HG02571 (cell line): ENCODE results near the gene TPCN1.

Source experiments
- ATAC-seq: cut with Tn5 transposase; IDR thresholded peaks from one replicate; pipeline ENCODE4 v1.9.1; 2021; ENCODE audit warnings: mild to moderate bottlenecking, moderate library complexity; ENCODE audit not compliant: unreplicated experiment

Gene TPCN1

DNA sequence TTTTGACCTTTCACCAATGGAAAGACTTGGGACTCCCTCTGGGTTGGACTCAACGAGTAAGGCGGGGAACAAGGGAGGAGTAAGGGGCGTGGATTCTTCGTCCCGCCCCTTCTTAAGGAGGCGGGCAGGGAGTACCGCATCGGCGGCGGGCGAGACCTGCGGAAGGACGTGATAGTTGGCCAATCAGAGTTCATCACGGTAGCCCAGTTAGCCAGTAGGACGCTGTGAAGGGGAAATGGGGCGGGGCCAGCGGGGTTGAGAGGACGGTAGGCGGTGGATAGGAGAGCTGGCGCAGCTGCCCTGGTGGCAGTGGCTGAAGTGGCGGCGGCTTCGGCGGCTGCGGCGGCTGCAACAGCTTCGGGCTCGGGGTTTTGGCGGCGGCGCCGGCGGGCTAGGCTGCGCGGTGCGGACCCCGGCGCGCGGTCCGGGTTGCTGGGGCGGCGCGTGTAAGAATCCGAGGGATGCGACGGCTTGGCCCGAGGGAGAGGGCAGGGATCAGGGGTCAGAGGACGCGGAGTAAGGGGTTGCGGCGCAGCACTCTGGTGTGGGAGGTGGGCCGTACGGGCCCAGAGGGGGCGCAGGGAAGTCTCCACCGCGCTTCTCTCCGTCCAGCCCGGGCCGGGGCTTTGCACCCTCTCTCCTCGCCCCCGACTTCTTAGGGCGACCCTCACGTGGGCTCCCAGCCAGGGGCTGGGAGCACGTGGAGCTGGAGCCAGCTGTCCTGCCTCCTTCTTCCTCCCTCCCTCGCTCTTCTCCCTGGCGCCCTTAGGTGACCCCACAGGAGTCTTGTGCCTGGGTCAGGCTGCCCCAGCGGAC, at the start of gene TPCN1:
Gene TPCN1, plus strand, starts transcription at position 284 of the 816 bp plus-strand sequence. CDS start 5,389 bp downstream, outside the sequence.
- ATAC-seq = peak; percentile 92

DNA sequence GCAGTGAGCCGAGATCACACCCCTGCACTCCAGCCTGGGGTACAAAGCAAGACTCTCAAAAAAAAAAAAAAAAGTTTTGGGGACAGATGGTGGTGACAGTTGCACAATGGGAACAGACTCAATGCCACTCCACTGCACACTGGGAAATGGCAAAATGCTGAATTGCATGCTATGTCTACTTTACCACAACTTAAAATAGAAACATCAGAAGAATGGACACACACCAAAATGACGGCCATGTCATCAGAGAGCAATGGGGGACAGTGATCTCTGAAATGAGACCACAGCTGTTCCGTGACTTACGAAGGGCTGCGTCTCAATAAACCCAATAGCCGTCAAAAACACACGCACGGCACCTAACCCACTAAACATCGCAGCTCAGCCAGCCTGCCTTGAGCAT, 49.7 kb upstream of the TPCN1 start:
- ATAC-seq = no peak

DNA sequence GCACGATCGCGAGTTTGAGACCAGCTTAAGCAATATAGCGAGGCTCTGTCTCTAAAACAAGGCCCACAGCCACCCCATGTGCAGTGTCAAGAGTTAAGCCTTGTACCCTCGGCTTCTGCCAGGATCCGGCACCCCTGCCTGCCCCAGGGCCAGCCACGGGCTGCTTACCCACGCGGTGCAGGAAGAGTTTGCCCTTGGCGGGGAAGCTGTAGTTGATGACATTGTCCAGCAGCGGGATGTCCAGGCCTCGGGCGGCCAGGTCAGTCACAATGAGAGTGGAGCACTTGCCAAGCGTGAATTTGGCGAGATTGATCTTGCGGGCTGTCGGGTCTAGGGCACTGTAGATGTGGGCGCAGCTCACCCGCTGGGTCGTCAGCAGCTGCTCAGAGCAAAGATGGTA, 49.1 kb upstream of the TPCN1 start:
- ATAC-seq = no peak

DNA sequence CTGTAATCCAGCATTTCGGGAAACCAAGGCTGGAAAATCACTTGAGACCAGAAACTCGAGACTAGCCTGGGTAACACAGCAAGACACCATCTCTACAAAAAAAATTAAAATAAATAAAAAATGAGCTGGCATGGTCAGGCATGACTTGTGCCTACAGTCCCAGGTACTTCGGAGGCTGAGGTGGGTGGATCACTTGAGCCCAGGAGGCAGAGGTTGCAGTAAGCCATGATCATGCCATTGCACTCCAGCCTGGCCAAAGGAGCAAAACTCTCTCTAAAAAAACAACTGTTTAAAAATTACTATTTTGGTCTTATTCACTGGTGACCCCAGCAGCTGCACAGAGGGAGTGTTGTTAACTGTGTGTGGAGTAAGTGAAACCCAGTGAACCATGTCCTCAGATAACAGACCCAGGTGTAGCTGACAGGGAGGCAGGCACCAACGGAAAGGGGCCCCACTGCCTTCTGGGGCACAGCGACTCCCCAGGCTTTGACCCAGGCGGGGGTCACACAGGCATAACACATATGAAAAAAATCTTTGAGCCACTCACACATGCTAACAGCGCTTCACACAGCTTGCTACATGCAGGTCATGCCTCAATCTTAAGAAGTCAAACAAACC, 48.1 kb upstream of the TPCN1 start:
- ATAC-seq = no peak

DNA sequence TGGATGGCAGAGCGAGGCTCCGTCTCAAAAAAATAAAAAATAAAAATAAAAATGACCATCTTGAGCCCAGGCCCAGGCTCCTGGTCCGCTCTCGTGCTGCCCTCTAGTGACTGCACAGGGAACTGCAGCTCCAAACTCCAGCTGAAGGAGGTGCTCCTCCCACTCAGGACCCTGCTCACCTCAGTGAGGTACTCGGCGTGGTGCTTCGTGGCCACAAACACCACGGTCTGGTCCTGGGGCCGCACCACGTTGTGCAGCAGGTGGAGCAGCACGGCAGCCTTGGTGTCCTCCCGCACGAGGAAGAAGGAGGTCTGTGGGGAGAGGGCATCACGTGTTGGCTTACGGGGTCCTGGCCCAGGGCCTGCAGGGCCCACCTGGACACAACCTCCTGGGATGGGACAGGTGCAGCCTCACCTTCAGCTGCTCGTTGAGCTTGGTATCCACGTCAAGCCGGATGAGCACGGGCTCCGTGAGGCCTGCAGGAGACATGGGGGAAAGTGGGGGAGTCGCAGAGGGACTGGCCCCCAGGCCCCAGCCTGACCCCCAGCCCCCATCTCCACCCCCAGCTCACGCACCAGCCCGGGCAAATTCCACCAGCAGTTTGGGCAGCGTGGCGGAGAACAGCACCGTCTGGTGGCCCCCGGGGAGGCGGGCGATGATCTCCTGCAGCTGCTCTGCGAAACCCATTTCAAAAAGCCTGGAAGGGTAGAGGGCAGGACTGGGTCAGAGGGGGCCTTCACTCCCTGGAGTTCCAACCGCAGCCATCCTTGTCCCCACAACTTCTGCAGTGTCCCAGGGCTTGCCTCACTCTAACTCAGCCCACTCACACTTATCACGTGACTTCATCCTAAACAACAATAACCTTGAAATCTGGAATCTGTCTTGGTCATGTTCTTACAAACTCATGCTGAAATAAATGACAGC, 46.5 kb upstream of the TPCN1 start:
- no peak for ATAC-seq

DNA sequence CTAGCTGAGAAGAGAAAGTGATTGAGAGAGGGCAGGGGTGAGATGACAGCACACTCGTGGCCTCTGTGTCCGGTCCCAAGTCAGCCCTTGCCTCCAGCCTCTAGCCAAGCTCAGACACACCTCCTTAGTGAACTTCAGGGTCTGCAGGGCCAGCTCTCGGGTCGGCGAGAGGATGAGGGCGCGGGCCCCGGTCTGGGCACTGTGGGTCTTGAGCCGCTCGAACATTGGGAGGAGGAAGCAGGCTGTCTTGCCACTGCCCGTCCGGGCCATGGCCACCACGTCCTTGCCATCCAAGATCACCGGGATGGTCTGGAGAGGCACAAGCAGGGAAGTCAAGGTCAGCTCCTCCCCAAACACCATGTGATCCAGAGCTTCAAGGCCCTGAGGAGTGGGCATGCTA, 42.2 kb upstream of the TPCN1 start:
- no peak for ATAC-seq

DNA sequence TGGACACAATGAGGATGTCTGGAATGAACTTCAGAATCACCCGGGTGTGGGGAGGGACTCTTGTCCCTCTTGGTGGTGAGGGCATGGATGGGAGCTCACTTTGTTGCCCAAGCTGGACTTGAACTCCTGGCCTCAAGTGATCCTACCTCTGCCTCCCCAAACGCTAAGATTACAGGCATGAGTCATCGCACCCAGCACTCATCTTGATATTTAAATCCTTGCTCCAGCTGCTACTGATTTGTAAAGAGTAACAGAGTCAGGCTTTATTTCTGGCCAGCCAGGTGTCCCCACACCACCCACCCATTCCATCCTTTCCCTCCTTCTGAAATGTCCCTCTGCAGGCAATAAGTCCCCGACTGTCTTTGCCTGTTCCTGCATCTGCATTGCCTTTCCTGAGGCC, 40.9 kb upstream of the TPCN1 start:
- no peak for ATAC-seq

DNA sequence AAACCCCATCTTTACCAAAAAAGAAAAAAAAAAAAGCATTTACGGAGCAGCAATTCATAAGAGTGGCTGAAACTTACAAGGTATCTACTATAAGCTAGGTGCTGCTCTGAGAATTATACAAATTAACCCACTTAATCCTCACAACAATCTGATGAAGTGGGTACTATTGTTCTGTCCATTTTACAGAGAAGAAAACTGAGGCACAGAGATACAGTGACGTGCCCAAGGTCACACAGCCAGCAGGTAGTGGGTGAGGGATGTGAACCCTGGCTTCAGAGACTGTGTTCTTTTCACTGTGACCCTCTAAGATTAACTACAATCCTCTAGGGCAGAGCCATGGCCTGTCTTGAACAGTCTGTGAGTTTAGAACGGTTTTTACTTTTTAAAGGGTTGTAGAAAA, 39.3 kb upstream of the TPCN1 start:
- no peak for ATAC-seq

DNA sequence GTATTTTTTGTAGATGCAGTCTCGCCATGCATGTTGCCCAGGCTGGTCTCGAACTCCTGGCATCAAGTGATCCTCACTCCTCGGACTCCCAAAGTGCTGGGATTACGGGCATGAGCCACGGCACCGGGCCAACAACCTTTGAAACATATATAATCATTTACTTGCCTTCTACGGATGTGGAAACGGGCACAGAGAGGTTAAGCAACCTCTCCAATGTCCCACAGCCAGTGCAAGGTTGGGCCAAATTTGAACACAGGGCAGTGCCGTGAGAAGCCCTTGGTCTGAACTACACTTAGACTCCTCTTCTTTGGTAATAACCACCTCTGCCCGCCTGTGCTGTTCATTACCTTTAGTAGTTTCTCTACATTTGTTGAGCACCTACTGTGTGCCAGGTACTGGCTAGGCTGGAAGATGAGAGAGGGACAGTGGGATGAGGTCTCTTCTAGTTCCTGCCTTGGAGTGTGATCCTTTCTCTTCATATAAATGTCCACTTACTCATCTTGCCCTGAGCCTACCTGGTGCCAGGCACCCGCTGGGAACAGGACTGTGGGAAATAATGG, 38.2 kb upstream of the TPCN1 start:
- no peak for ATAC-seq

DNA sequence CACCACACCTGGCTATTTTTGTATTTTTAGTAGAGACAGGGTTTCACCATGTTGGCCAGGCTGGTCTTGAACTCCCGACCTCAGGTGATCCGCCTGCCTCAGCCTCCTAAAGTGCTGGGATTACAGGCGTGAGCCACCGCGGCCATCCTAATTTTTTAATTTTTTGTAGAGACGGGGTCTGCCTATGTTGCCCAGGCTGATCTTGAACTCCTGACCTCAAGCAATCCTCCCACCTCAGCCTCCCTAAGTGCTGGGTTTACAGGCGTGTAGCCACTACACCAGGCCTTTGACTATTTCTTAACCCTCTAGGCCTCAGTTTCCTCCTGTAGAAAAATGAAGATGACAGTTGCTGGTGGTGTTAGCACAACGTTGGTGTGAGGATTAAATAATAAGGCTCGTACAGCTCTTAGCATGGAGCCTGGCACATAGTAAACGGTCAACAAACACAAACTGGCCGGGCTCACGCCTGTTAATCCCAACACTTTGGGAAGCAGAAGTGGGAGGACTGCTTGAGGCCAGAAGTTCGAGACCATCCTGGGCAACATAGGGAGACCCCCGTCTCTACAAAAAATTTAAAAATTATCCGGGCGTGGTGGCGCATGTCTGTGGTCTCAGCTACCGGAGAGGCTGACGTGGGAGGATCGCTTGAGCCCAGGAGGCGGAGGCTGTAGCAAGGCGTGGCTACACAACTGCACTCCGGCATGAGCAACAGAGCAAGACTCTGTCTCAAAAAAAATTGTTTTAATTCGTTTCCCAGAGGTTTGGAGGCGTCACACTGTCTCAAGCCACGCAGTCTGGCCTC, 37.0 kb upstream of the TPCN1 start:
- peak; percentile 48 for ATAC-seq

DNA sequence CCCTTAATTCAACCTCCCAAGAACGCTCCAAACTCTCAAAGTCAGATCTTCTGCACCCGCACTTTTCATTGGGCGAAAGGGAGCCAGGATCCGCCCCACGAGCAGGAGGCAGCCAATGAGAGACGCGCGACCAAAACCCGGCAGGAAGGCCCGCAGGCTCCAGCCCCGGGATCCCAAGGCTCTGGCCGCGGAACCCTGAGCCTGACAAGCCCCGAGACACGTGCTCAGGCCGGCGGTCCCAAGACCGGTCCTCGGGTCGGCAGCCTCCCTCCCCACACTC, 36.4 kb upstream of the TPCN1 start:
- peak; percentile 80 for ATAC-seq

DNA sequence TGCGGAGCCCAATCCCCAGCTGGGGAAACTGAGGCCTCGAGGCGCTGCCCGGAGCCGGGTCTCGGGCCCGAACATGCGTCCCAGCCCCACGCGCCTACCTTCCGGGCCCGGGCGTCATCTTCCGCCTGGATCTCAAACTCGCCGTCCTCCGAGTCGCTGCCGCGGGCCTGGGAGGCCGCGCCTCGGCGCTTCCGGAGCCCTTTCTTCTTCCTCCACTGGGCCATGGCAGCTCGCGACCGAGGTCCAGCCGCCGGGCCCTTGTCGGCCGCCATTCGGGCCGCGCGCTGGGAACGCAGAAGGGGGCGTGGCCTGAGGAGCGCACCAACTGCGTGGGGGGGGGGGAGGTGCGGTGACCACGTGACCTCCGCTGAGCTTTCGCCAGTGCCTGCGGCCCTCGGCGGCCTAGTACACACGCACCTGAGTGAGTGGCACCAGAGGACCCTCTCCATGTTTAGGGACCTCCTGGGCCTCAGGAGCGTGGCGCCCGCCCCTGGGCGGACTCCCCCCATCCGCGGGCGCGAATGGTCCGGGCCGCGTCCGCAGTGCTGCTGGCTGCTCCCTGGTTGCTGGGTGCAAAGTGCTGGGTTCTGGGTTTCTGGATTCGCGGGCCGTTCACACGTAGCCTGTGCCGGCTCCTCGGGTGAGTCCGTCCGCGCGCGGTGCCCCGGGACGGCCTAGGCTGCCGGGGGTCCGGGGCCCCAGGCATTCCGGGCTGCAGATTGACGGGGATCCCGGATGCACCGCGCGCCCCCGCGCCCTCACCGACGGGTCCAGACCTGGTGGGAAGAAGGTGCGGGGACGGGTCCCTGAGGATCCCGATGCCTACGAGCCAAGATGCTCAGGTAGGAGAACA, 35.9 kb upstream of the TPCN1 start, which contains the start of the genes DDX54 and RITA1:
Gene DDX54, minus strand, starts transcription at position 299 of the 853 bp plus-strand sequence. Its CDS starts 27 bp downstream, at position 272.
Gene RITA1, plus strand, starts transcription at position 542 of the 853 bp plus-strand sequence. CDS start 1,026 bp downstream, outside the sequence.
- peak; percentile 41 for ATAC-seq

DNA sequence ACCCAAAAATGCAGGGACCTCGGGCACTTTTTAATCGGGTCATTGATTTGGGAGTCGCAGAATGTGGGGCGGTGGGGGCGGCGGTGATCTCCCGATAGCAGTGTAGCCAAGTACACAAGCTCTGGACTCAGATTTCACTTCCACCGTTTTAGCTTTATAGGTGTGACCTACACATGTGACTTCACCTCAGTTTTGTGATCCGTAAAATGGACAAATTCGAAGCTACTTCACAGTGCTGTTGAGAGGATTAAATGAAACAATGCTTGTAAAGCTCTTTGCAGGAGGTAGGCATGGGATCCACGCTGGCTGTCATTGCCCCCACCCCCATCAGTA, 35.3 kb upstream of the TPCN1 start:
- ATAC-seq = no peak

DNA sequence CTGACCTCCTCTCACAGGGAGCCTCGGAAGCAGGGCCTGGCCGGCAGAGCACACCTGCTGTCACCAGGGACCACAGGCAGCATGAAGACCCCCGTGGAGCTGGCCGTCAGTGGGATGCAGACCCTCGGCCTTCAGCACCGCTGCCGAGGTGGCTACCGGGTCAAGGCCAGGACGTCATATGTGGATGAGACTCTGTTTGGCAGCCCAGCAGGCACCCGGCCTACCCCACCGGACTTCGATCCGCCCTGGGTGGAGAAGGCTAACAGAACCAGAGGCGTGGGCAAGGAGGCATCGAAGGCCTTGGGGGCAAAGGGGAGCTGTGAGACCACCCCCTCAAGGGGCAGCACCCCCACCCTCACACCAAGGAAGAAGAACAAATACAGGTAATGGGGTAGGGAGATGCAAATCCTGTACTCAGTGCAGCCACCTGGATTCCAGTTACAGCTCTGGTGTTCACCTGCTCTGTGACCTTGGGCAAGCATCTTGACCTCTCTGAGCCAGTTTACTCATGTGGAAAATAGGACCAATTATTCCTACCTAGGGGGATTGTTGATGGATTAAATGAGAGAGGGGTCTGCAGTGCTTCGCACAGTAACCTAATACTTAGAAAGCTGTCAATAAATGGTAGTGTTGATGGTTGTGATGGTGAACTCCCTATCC, 34.5 kb upstream of the TPCN1 start:
- no peak for ATAC-seq

DNA sequence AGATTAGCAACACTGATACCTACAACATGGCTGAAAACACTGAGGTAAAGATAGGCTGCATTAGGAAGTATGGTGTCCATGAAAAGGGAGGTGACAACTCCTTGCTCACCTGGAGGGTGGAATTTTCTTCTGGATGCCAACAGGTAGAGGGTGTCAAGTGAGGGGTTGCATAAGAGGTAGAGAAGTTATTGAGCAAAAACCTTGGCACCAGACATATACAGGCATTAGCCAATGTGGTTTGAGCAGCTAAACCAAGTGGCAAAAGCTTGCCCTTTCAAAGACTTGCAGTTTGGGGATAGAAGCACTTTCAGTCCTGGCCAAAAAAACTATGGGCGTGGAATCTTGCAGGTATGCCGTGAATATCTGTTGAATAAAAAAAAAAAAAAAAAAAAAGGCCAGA, 31.9 kb upstream of the TPCN1 start:
- ATAC-seq = no peak

DNA sequence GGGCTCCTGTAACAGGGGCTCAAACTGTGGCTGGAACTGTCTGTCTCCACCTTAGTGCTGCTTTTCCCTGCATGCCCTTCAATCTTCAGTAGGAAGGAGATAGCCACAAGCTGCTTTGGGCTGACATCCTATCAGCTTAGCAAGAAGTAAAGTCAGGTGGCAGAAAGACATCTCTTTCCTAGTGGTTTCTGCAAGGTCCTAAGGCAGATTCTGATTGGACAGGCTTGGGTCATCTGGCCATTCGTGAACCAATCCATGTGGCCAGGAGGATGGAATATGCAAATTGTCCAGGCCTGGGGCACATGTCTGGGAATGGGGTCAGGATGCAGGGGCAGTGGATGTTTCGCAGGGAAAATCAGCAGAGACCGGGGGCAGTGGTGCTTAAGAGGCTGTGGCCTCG, 30.5 kb upstream of the TPCN1 start:
- ATAC-seq = no peak

DNA sequence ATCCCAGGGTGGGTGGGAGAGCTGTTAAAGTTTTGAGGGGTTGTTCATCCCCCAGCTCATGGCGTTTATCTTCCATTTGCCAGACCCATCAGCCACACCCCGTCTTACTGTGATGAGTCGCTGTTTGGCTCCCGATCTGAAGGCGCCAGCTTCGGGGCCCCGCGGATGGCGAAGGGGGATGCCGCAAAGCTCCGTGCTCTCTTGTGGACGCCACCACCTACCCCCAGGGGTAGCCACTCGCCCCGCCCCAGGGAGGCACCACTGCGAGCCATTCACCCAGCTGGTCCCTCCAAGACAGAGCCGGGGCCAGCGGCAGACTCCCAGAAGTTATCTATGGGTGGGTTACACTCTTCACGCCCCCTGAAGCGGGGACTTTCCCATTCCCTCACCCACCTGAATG, 30.0 kb upstream of the TPCN1 start:
- no peak for ATAC-seq

DNA sequence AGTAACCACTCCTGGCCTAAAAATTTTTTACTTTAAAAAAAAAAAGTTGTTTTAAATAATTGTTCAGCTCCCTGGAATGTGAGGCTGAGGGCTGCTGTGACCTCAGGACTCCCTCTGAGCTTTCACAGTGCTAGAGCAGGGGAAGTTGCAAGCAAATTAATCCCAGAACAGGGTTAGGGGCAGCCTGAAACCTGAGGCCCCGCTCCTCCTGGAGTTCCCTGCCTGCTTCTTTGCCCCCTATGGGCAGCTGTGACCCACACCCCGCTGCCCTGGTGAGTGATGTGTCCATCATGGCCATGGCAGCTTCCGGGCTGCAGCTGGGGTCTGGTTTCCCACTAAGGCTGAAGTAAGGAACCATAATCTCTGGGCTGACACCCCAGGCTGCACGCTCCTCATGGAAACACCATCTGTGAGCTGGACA, 26.3 kb upstream of the TPCN1 start:
- ATAC-seq = no peak

DNA sequence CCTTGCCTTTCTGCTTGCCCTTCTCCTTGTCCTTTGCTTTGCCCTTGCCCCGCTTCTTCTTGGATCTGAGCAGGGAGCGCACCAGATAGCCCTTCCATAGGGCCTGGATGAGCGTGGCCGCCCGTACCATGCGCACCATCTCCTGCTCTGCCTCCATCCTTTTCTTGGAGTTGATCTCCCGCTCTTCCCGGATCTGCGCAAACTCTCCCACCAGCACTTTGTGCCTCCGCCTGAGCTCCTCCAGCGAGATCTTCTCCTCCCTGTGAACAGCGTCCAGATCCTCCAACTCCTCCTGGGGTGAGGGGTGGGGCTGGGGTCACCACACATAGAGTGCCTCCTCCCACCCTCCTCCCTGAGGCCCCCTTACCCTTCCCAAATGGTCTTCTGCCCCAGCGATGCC, 25.7 kb upstream of the TPCN1 start:
- no peak for ATAC-seq
